DMS 273 (cell line): ENCODE results near the gene ACOT7.
"Not testable (repeated sequence)": the region's sequence is repeated elsewhere in the genome, so short reads cannot be mapped to it uniquely, and the experiment has no call there.

Source experiments
- DNase-seq: peaks from one replicate; lab custom pipeline; 2025; ENCODE audit not compliant: unreplicated experiment; lab: John Stamatoyannopoulos, UW

The ACOT7 gene

GRCh38 chr1:6393400-6394187 is at the start of gene ACOT7:
Gene ACOT7, minus strand, starts transcription at chr1:6393767. Its CDS starts 368 bp downstream, at chr1:6393399.
- peak; percentile 96 for DNase-seq

GRCh38 chr1:6441586-6441985 is 48.0 kb upstream of the ACOT7 start:
- peak; percentile 45 for DNase-seq

- DNase-seq, result peak; percentile 80
Measured at GRCh38 chr1:6440198-6441126, 46.9 kb upstream of the ACOT7 start.

- peak; percentile 83 for DNase-seq
Measured at GRCh38 chr1:6438047-6438525, 44.5 kb upstream of the ACOT7 start.

GRCh38 chr1:6437012-6437700 is 43.6 kb upstream of the ACOT7 start:
- peak; percentile 96 for DNase-seq

- not testable (repeated sequence) for DNase-seq
Measured at GRCh38 chr1:6436277-6436676, 42.7 kb upstream of the ACOT7 start.

GRCh38 chr1:6435547-6435946 is 42.0 kb upstream of the ACOT7 start:
- DNase-seq, result no peak

- DNase-seq, result no peak
Measured at GRCh38 chr1:6435129-6435528, 41.6 kb upstream of the ACOT7 start.

GRCh38 chr1:6434186-6434585 is 40.6 kb upstream of the ACOT7 start:
- DNase-seq, result peak; percentile 81

GRCh38 chr1:6431645-6432579 is 38.3 kb upstream of the ACOT7 start:
- not testable (repeated sequence) for DNase-seq

- DNase-seq, result peak; percentile 41
Measured at GRCh38 chr1:6429660-6430411, 36.3 kb upstream of the ACOT7 start.

GRCh38 chr1:6428453-6428852 is 34.9 kb upstream of the ACOT7 start:
- not testable (repeated sequence) for DNase-seq

- peak; percentile 52 for DNase-seq
Measured at GRCh38 chr1:6427441-6428390, 34.1 kb upstream of the ACOT7 start.

GRCh38 chr1:6426972-6427350 is 33.4 kb upstream of the ACOT7 start:
- no peak for DNase-seq

- DNase-seq, result no peak
Measured at GRCh38 chr1:6426277-6426971, 32.9 kb upstream of the ACOT7 start.

- DNase-seq, result no peak
Measured at GRCh38 chr1:6425658-6426057, 32.1 kb upstream of the ACOT7 start.
